GM12864 (cell line): Measurements from ENCODE around the gene INHBB.
"Not testable (repeated sequence)": the region's sequence is repeated elsewhere in the genome, so short reads cannot be mapped to it uniquely, and the experiment has no call there.

Source experiments
- DNase-seq: peaks from one replicate; pipeline ENCODE4 v3.0.0-alpha.2; 2011; ENCODE audit warnings: low read depth
- H3K4me3 ChIP-seq: 2 replicates; pipeline ENCODE4 v1.5.1; 2011; ENCODE audit warnings: mild to moderate bottlenecking, low read depth, low read length, control low read depth
- TF ChIP-seq, protein P1 (sequence below): IDR thresholded peaks from 2 replicates; pipeline ENCODE4 v1.5.1; 2011; ENCODE audit warnings: low read depth, mild to moderate bottlenecking, moderate library complexity, low read length, control low read depth, inconsistent platforms; ENCODE audit errors: missing control alignments

INHBB gene

DNA sequence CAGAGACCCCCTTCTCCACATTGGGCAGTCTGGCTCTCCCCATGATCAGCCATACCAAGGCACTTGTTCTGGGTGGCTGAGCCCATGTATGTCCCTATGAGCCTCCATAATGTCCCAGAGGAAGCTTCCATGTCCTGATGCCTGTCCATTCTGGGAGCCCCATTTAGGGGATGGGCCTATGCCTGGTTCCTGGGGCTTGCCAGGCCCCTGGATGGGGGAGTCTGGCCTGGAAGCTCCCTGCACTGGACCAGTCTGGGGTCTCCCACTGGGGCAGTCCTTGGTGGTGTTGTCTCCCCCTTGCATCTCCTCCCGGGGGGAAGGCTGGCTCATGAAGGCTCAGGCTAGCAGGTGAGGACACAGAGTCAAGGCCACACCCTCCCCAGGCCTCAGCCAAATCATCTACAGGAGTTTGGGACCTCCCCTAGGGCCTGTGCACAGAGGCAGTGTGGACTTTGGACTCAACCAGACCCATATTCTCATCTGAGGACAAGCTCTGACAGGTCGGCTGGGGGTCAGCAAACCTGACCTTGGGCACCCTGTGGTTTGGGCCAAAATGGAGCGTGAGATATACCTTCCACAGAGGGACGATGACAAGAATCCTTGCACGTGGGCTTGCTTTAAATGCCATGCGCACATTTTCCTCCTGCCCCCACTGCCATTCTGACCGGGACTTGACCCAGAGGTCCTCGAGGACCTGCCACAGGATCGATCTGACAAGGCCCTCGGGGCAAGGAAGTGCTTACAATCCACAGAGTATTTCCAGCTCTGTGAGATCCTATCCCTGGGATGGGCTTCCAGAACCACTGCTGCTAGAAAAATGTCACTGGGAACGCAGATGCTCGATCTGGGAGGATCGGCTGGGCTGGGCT is 38.8 kb downstream of the INHBB start:
- no peak overlapping the region for H3K4me3 ChIP-seq
- no peak for DNase-seq
- TF ChIP-seq, protein P1, sequence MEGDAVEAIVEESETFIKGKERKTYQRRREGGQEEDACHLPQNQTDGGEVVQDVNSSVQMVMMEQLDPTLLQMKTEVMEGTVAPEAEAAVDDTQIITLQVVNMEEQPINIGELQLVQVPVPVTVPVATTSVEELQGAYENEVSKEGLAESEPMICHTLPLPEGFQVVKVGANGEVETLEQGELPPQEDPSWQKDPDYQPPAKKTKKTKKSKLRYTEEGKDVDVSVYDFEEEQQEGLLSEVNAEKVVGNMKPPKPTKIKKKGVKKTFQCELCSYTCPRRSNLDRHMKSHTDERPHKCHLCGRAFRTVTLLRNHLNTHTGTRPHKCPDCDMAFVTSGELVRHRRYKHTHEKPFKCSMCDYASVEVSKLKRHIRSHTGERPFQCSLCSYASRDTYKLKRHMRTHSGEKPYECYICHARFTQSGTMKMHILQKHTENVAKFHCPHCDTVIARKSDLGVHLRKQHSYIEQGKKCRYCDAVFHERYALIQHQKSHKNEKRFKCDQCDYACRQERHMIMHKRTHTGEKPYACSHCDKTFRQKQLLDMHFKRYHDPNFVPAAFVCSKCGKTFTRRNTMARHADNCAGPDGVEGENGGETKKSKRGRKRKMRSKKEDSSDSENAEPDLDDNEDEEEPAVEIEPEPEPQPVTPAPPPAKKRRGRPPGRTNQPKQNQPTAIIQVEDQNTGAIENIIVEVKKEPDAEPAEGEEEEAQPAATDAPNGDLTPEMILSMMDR = no peak

DNA sequence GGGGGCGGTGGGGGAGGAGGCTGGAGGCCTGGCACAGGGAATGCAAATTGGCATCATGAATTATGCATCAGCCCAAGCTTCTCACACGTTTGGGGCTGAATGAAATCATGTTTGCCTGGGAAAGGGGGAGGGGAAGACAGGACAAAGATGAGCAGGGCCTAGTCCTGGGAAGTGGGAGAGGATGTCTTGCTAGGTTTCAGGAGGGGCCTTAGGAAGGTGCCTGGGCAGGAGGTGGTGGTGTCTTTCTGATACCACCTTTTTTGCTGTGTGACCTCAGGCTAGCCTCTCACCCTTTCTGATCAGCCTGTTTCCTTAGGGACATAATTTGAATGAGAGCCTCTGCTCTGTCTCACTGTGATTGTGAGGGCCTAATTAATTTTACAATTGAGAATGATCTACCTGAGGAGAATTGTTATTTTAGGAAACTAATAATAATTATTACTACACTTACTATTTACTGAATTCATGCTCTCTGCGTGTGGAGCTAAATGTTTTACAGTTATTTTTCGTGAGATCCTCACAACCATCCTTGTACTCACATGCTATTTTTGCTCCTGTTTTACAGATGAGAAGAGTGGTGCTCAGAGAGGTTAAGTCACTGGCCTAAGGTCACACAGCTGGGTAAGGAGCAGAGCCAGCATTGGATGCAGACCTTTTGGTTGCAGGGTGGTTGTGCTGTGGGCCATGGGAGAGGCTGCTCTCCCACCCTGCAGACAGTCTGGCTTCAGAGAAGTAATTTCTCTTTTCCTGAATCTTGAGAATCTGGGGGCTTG is 39.6 kb downstream of the INHBB start:
- TF ChIP-seq, protein P1 = no peak
- DNase-seq = no peak
- H3K4me3 ChIP-seq = no peak overlapping the region

DNA sequence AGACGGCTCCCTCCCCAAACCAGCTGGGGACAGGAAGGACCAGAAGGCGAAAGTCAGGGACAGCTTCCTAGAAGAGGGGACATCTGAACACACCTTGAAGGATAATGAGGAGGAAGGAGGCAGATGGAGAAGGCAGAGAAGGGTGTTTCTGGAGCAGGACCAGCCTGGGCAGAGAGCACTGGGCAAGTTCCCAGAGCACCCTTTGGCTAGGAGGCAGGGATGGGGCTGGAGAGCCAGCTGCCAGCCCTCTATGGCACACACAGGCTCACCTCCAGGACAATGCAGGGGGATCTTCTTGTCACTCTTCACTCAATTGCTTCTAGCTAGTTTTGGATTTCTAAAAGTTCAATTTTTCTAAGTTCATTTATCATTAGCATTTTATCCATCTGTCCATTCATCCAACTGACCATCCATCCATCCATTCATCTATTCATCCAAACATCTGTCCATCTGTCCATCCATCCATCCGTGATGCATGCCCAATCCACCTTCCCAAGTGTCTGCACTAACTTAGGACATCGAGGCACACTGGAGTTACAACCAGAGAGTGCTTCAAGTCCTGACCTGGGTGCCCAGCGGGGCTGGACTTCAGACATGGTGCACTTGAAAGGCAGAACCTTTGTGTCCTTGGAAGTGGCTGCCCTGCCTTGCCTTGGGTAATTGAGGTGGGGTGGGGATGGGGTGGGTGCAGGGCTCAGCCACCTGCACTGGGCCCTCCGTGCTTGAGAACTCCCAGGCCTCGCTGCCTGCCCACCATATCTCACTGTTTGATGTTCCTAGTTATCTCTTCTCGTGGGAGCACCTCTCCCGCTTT is 42.5 kb downstream of the INHBB start:
- TF ChIP-seq, protein P1 = no peak
- no peak overlapping the region for H3K4me3 ChIP-seq
- no peak for DNase-seq

DNA sequence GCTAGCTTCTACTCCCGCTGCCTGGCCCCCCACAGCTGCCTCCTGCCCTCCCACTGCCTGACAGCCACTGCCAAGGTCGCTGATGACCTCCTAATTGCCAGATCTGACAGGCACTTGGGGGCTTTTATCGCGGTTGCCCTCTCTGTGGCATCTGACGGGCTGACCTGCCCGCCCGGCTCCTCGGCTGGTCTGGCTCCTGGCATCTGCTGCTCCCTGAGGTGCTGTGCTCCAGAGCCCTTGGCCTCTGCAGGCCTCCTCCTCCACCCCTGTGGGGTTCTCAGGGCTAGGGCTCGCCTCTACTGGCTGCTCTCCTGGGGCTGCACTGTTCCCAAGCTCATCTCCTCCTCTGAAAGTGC is 43.1 kb downstream of the INHBB start:
- no peak for DNase-seq
- TF ChIP-seq, protein P1 = no peak
- no peak overlapping the region for H3K4me3 ChIP-seq

GRCh38 chr2:120390381-120391055 is 44.6 kb downstream of the INHBB start:
- TF ChIP-seq, protein P1 = no peak
- no peak overlapping the region for H3K4me3 ChIP-seq
- no peak for DNase-seq

DNA sequence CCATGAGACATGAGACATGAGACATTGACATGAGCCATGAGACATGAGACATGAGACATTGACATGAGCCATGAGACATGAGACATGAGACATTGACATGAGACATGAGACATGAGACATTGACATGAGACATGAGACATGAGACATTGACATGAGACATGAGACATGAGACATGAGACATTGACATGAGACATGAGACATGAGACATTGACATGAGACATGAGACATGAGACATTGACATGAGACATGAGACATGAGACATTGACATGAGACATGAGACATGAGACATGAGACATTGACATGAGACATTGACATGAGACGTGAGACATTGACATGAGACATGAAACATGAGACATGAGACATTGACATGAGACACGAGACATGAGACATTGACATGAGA is 45.4 kb downstream of the INHBB start:
- DNase-seq = peak; percentile 2
- not testable (repeated sequence) for H3K4me3 ChIP-seq
